ENCODE results near the gene ACTL7A.
"Not testable (repeated sequence)": the region's sequence is repeated elsewhere in the genome, so short reads cannot be mapped to it uniquely, and the experiment has no call there.

The ACTL7A gene, protein sequence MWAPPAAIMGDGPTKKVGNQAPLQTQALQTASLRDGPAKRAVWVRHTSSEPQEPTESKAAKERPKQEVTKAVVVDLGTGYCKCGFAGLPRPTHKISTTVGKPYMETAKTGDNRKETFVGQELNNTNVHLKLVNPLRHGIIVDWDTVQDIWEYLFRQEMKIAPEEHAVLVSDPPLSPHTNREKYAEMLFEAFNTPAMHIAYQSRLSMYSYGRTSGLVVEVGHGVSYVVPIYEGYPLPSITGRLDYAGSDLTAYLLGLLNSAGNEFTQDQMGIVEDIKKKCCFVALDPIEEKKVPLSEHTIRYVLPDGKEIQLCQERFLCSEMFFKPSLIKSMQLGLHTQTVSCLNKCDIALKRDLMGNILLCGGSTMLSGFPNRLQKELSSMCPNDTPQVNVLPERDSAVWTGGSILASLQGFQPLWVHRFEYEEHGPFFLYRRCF

DNA sequence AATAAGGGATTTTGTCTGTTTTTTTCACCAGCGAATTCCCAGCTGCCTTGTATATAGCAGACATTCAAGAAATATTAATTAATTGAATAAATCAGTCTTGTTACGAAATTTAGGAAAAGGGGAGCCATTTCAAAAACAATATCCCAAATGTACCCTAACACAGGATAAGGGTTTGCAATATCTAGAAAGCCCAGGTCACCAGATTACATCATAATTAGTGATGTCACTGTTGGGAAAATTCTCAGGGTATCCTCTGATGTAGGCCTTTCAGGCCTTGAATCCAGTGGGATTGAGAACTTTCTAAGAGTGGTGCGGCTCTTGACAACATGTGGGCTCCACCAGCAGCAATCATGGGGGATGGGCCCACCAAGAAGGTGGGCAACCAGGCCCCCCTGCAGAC lies at the start of gene ACTL7A:
Gene ACTL7A (plus strand): TSS at position 270 of the 400 bp plus-strand sequence. CDS start 57 bp downstream, at position 327.
- no peak for DNase-seq (ENCODE audit: low spot score)
- no peak for FAIRE-seq

GRCh38 chr9:108812396-108813025 lies 49.6 kb upstream of the ACTL7A start:
- no peak for DNase-seq (ENCODE audit: low spot score)
- no peak for FAIRE-seq

DNA sequence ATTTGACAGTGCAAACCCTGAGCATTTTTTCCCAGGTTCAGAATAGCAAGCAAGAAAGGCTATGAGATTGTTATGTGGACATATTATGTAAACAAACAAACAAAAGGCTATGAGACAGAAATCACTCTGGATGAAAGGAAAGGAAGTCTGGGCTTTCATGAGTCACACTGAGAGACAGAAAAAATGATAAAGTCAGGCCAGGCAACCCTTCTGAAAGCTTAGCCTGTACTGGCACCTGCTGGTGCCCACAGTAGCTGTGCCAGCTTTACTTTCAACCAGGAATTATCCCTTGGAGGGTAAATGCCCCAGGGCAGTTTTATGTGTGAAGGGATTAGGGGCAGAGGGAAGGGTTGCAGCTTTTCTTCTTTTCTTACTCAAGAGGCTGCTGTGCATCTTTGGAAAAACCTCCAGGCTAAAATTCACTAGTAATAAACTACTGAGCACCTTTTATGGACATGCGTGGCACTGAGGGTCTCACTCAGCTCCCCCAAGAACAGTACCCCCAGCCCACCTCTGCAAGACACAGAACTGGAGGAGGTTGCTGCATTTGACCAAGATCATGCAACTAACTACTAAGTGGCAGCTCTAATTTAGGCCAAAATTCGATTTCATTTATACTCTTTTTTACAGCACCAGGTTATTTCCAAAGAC lies 48.0 kb upstream of the ACTL7A start:
- FAIRE-seq (no peak), DNase-seq (ENCODE audit: low spot score) (peak; percentile 68)

- peak; percentile 40 for DNase-seq (ENCODE audit: low spot score)
- FAIRE-seq = no peak
These were observed 46.9 kb upstream of the ACTL7A start for GRCh38 chr9:108815156-108815555.

GRCh38 chr9:108816037-108816436 lies 46.0 kb upstream of the ACTL7A start:
- FAIRE-seq (no peak), DNase-seq (ENCODE audit: low spot score) (no peak)

GRCh38 chr9:108823829-108824228 lies 38.2 kb upstream of the ACTL7A start:
- FAIRE-seq (no peak), DNase-seq (ENCODE audit: low spot score) (no peak)

GRCh38 chr9:108830272-108830671 lies 31.8 kb upstream of the ACTL7A start:
- FAIRE-seq (no peak), DNase-seq (ENCODE audit: low spot score) (no peak)

DNA sequence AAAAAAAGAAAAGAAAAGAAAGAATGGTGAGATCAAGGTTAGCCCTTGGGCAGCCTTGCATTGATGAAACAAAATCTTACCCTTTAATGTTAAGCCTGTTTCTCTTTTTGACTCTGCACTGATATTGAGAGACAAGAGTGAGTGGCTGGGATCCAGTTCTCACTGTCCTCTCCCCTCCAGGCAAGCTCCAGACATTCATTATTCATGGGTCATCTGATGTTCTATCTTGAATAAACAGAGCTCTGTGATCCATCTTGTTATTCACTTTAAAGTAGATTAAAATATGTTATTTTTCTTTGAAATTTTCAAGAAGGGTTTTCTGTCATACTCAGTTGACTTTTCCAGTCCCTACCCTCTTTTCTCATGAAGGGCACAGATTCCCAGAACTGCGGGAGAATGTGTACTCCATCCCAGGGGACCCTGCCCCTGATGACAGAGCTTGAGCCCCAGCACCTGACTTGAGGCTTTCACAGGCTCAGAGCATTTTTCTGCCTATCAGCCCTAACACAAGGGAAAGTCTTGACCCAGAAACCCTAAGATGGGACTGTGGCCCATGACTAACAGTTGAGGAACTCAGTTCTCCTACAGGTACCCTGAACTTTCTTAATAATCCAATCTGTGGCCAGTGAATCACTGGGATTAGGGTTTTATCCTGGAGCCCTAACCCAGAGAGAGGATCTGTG lies 30.4 kb upstream of the ACTL7A start:
- no peak for FAIRE-seq
- no peak for DNase-seq (ENCODE audit: low spot score)

GRCh38 chr9:108832179-108832500 lies 29.9 kb upstream of the ACTL7A start:
- FAIRE-seq (no peak), DNase-seq (ENCODE audit: low spot score) (no peak)

DNA sequence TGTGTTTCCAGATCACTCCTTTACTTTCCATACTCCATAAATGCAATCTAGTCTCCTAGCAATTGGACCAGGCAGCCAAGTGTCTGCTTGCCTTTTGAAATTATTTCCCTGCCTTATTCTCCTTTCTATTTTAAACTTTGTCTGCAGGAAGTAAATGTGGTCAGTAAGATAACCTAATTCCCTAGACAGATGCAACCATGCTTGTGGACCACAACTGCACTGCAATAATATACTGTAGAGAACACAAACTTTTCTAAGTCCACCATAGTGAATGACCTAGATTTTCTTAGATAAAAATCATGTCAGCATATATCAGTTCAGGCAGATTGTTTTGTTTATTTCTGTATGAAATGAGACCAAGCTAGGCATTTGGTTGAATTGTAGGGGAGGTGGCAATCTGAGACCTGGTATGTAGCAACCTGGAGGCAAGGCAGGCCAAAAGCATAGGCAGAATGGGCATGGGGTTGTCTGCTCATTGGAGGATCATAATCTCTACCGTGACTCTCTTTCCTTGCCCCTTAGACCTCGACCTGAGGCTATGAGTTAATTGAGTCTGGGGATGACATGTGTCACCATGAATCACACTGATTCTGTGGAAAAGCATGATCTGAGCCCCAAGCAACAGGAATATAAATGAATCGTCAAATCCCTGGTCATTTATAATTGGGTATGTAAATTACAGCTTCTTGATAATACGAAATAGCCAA lies 27.0 kb upstream of the ACTL7A start:
- FAIRE-seq (no peak), DNase-seq (ENCODE audit: low spot score) (no peak)

- DNase-seq (ENCODE audit: low spot score) (no peak), FAIRE-seq (no peak)
These were observed 26.2 kb upstream of the ACTL7A start for GRCh38 chr9:108835831-108836230.

GRCh38 chr9:108836319-108836718 lies 25.7 kb upstream of the ACTL7A start:
- FAIRE-seq = no peak
- no peak for DNase-seq (ENCODE audit: low spot score)

DNA sequence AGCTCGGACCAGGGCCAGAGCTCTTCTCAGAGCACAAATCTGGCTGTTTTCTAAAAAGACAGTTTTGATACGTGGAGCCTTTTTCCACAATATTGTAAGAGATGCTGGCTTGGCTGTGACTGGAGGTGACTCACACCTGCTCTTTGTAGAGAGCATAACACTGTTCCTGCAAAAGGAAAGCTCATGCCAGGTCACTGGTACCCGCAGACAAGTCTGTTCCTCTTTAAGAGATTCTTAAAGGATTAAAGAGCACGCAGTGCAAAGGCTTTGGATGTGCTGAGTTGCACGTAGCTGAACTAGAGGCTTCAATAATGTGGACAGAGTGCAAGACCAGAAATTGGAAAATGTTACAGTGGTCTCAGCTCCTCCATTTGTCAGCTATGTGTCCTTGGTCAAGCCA lies 25.3 kb upstream of the ACTL7A start:
- DNase-seq (ENCODE audit: low spot score) (peak; percentile 34), FAIRE-seq (no peak)

DNA sequence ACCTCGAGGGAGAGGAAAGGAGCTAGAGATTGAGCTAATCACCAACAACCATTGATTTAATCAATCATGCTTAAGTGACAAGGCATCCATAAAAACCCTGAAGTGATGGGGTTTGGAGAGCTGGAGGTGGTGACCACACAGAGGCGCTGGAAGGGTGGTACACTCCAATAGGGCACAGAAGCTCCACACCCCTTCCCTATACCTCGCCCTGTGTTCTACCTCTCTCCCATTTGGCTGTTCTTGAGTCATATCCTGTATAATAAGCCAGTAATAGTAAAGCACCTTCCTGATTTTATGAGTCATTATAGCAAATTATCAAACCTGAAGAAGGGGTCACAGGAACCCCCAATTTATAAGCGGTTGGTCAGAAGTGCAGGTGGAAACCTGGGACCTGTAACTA lies 24.5 kb upstream of the ACTL7A start:
- no peak for FAIRE-seq

DNA sequence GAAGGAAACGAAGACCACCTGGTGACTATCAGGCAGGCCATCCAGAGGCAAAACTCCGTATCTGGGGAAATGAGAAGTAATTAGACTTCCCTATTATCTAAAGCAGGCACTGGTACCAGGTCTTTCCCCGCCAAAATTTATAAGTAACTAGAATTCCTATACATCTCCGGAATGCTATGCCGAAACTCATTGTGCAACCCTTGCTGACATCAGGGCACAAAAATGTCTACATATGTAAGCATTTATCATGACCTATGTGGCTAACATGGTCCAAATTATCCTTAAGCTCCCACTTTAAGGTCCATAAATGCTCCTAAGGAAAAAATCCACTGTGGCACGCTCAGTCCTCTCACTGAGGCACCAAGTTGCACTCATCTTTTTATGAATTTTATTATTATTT lies 24.0 kb upstream of the ACTL7A start:
- FAIRE-seq (no peak), DNase-seq (ENCODE audit: low spot score) (no peak)

More for the DNA sequence above, 24.5 kb upstream of the ACTL7A start:
- no peak for DNase-seq (ENCODE audit: low spot score)

DNA sequence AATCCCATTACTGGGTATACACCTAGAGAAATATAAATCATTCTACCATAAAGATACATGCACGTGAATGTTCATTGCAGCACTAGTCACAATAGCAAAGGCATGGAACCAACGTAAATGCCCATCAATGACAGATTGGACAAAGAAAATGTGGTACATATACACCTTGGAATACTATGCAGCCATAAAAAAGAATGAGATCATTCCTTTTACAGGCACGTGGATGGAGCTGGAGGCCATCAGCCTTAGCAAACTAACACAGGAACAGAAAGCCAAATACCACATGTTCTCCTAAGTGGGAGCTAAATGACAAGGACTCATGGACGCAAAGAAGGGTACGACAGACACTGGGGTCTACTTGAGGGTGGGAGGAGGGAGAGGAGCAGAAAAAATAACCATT lies 22.5 kb upstream of the ACTL7A start:
- not testable (repeated sequence) for DNase-seq (ENCODE audit: low spot score); FAIRE-seq

- DNase-seq (ENCODE audit: low spot score) (no peak), FAIRE-seq (no peak)
These were observed 19.3 kb upstream of the ACTL7A start for GRCh38 chr9:108842610-108843295.

- DNase-seq (ENCODE audit: low spot score) = no peak
- FAIRE-seq = no peak
These were observed 17.7 kb upstream of the ACTL7A start for GRCh38 chr9:108844391-108844790.

GRCh38 chr9:108844856-108845255 lies 17.2 kb upstream of the ACTL7A start:
- no peak for DNase-seq (ENCODE audit: low spot score)
- FAIRE-seq = no peak

GRCh38 chr9:108845507-108845906 lies 16.6 kb upstream of the ACTL7A start:
- FAIRE-seq = no peak

DNA sequence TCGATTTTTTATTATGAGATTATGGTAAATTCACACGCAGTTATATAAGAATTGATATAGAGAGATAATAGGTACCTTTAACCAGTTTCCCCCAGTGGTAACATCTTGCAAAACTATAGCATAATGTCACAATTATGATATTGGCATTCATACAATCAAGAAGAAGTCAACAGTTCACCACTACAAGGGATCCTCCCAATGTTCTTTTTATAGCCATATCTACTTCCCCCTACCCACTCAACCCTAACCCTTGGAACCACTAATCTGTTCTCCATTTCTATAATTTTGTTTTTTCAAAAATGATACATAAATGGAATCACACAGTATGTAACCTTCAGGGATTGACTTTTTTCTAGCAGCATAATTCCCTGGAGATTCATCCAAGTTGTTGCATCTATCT lies 16.1 kb upstream of the ACTL7A start:
- DNase-seq (ENCODE audit: low spot score) (no peak), FAIRE-seq (no peak)

More at GRCh38 chr9:108845507-108845906, 16.6 kb upstream of the ACTL7A start:
- no peak for DNase-seq (ENCODE audit: low spot score)

Data from urothelium cell line (cell line).